Left renal cortex interstitium (tissue), 4 donors: Measurements from ENCODE around the gene SPINK1. TPM values are rescaled to one million over a fixed set of nuclear protein-coding genes. Genes with fewer than 3 reads are reported as not detected.

Source experiments
- polyA plus RNA-seq, 4 donors: library from polyadenylated mRNA; unstranded; fragments of 120-200 nt; gene quantifications; one replicate each; pipeline ENCODE4 v1.2.1, GENCODE V29; 2013; ENCODE audit not compliant: insufficient read length in 4 of 4

The SPINK1 gene
- polyA plus RNA-seq, 4 donors, result 21.7 to 86.3 (median 42.9) TPM

Other genes starting within 250 kb of the SPINK1 start
- gene JAKMIP2, start 48.9 kb downstream of the SPINK1 start, polyA plus RNA-seq, result 1 to 10 TPM; 3.5 to 6.6 (median 4.6) TPM
- gene SCGB3A2, start 47.0 kb upstream of the SPINK1 start, polyA plus RNA-seq, result under 1 TPM in 2 of 4 donors, not detected in 2; 0.28 to 0.36 TPM
- not detected for gene C5orf46, start 74.9 kb upstream of the SPINK1 start, polyA plus RNA-seq
- gene SPINK5, start 232.3 kb upstream of the SPINK1 start, polyA plus RNA-seq, result under 1 TPM; 0.27 to 0.86 (median 0.51) TPM